Fibroblast of skin of left quadriceps (primary cell): ENCODE results near the gene LIG3.
"Not testable (repeated sequence)": the region's sequence is repeated elsewhere in the genome, so short reads cannot be mapped to it uniquely, and the experiment has no call there.

Experiments used
- DNase-seq, 2 experiments: peaks; one replicate each; pipeline ENCODE4 v3.0.0-alpha.2; 2013; ENCODE audit warnings: low read depth in 2 of 2

Gene LIG3

GRCh38 chr17:34980353-34980680, at the start of gene LIG3:
Gene LIG3, plus strand, starts transcription at chr17:34980512. Its CDS starts 2,494 bp downstream, at chr17:34983006.
- peak; percentile 85 to 86 for DNase-seq

GRCh38 chr17:34950780-34951179, 29.5 kb upstream of the LIG3 start:
- DNase-seq = not testable (repeated sequence)

- DNase-seq = no peak
Observed at GRCh38 chr17:34958438-34958837, 21.9 kb upstream of the LIG3 start.

GRCh38 chr17:34961093-34961911, 19.0 kb upstream of the LIG3 start, which contains the start of the genes CCT6B and ZNF830:
Gene CCT6B, minus strand, starts transcription at chr17:34961460. Its CDS starts 67 bp downstream, at chr17:34961393.
Gene ZNF830, plus strand, starts transcription at chr17:34961540. Its CDS starts 27 bp downstream, at chr17:34961567.
- DNase-seq = peak; percentile 88

- DNase-seq = no peak
Observed at GRCh38 chr17:34974179-34974578, 6.1 kb upstream of the LIG3 start.

- DNase-seq = no peak
Observed at GRCh38 chr17:34974794-34975785, 5.2 kb upstream of the LIG3 start.

- DNase-seq = no peak
Observed at GRCh38 chr17:34979153-34979552, 1.2 kb upstream of the LIG3 start.

GRCh38 chr17:34979650-34980352, 511 bp upstream of the LIG3 start:
- no peak for DNase-seq

GRCh38 chr17:34980681-34981537, 597 bp downstream of the LIG3 start:
- peak; percentile 62 to 69 for DNase-seq

- DNase-seq = peak in 1 of 2 experiments; percentile 15
Observed at GRCh38 chr17:34981538-34982241, 1.4 kb downstream of the LIG3 start.

- no peak for DNase-seq
Observed at GRCh38 chr17:34987232-34987631, 6.9 kb downstream of the LIG3 start.

- DNase-seq = no peak
Observed at GRCh38 chr17:34988644-34989043, 8.3 kb downstream of the LIG3 start.

- DNase-seq = no peak
Observed at GRCh38 chr17:34989473-34989872, 9.2 kb downstream of the LIG3 start.

- no peak for DNase-seq
Observed at GRCh38 chr17:34990921-34991365, 10.6 kb downstream of the LIG3 start.

- DNase-seq = no peak
Observed at GRCh38 chr17:34991606-34992005, 11.3 kb downstream of the LIG3 start.

- DNase-seq = no peak
Observed at GRCh38 chr17:34993031-34993430, 12.7 kb downstream of the LIG3 start.

- DNase-seq = no peak
Observed at GRCh38 chr17:34996422-34997285, 16.3 kb downstream of the LIG3 start.

- DNase-seq = peak; percentile 73
Observed at GRCh38 chr17:34997355-34997862, 17.1 kb downstream of the LIG3 start.

- DNase-seq = peak in 1 of 2 experiments; percentile 35
Observed at GRCh38 chr17:34998205-34998604, 17.9 kb downstream of the LIG3 start.
